GM12875 (cell line): ENCODE results near the gene CRYZL1.

ENCODE experiments used
- H3K4me3 ChIP-seq: one replicate; pipeline ENCODE4 v1.5.1; 2011; ENCODE audit warnings: low read depth, low read length, control low read depth
- TF ChIP-seq, protein P1 (sequence below): IDR thresholded peaks from 2 replicates; pipeline ENCODE4 v1.5.1; 2011; ENCODE audit warnings: low read depth, mild to moderate bottlenecking, control low read depth, inconsistent platforms, low read length, moderate library complexity, borderline replicate concordance; ENCODE audit not compliant: insufficient read depth

CRYZL1 gene

GRCh38 chr21:33539616-33540015 lies 101.9 kb downstream of the CRYZL1 start:
- no peak overlapping the region for H3K4me3 ChIP-seq
- TF ChIP-seq, protein P1, sequence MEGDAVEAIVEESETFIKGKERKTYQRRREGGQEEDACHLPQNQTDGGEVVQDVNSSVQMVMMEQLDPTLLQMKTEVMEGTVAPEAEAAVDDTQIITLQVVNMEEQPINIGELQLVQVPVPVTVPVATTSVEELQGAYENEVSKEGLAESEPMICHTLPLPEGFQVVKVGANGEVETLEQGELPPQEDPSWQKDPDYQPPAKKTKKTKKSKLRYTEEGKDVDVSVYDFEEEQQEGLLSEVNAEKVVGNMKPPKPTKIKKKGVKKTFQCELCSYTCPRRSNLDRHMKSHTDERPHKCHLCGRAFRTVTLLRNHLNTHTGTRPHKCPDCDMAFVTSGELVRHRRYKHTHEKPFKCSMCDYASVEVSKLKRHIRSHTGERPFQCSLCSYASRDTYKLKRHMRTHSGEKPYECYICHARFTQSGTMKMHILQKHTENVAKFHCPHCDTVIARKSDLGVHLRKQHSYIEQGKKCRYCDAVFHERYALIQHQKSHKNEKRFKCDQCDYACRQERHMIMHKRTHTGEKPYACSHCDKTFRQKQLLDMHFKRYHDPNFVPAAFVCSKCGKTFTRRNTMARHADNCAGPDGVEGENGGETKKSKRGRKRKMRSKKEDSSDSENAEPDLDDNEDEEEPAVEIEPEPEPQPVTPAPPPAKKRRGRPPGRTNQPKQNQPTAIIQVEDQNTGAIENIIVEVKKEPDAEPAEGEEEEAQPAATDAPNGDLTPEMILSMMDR: no peak
